ENCODE results near the gene CCDC83. TPM values are rescaled to one million over a fixed set of nuclear protein-coding genes. Genes with fewer than 3 reads are reported as not detected.

The CCDC83 gene
- total and polyA plus RNA-seq, 9 of the 15 experiments (the other 6 are each of a cell fraction or from before 2014, with no cell fraction given), result not detected

- TF ChIP-seq RFX5 (IDR thresholded peaks at IDR 0.05; ENCODE audit: low read depth, low read length), result 0 out of 2 replicates have a peak, but pooled peaks have one; percentile 37
- TF ChIP-seq NCOA4 (IDR thresholded peaks at IDR 0.05; ENCODE audit: partially characterized antibody), result no peak
- TF ChIP-seq FIP1L1 (IDR thresholded peaks at IDR 0.05; ENCODE audit: low read depth, low read length, poor library complexity, severe bottlenecking), result no peak
- no peak for TF ChIP-seq SRSF1 (IDR thresholded peaks at IDR 0.05; ENCODE audit: low read depth, low read length)
- no peak for TF ChIP-seq MEF2D (tag; conservative IDR thresholded peaks at IDR 0.05; ENCODE audit: low read depth)
- TF ChIP-seq C11orf30 (IDR thresholded peaks at IDR 0.05; ENCODE audit: low read depth), result peak; percentile 68
- TF ChIP-seq MAZ (CRISPR knock-in tag; conservative IDR thresholded peaks at IDR 0.05 in 1 of 2, IDR thresholded peaks at IDR 0.05 in 1 of 2), result no peak
- no peak for TF ChIP-seq ZNF197 (CRISPR knock-in tag; IDR thresholded peaks at IDR 0.05; ENCODE audit: low read depth)
- TF ChIP-seq DEAF1 (CRISPR knock-in tag; IDR thresholded peaks at IDR 0.05), result no peak
- TF ChIP-seq MBD1 (CRISPR knock-in tag; IDR thresholded peaks at IDR 0.05), result no peak
- TF ChIP-seq, protein P1, sequence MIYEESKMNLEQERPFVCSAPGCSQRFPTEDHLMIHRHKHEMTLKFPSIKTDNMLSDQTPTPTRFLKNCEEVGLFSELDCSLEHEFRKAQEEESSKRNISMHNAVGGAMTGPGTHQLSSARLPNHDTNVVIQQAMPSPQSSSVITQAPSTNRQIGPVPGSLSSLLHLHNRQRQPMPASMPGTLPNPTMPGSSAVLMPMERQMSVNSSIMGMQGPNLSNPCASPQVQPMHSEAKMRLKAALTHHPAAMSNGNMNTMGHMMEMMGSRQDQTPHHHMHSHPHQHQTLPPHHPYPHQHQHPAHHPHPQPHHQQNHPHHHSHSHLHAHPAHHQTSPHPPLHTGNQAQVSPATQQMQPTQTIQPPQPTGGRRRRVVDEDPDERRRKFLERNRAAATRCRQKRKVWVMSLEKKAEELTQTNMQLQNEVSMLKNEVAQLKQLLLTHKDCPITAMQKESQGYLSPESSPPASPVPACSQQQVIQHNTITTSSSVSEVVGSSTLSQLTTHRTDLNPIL (CRISPR knock-in tag; IDR thresholded peaks at IDR 0.05), result no peak
- TF ChIP-seq RAD21 (CRISPR knock-in tag; conservative IDR thresholded peaks at IDR 0.05 in 1 of 2, IDR thresholded peaks at IDR 0.05 in 1 of 2), result no peak
- TF ChIP-seq, protein P2, sequence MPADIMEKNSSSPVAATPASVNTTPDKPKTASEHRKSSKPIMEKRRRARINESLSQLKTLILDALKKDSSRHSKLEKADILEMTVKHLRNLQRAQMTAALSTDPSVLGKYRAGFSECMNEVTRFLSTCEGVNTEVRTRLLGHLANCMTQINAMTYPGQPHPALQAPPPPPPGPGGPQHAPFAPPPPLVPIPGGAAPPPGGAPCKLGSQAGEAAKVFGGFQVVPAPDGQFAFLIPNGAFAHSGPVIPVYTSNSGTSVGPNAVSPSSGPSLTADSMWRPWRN (IDR thresholded peaks at IDR 0.05; ENCODE audit: low read depth), result no peak
- TF ChIP-seq ZNF140 (CRISPR knock-in tag; IDR thresholded peaks at IDR 0.05), result no peak
- no peak for TF ChIP-seq ZNF511 (CRISPR knock-in tag; IDR thresholded peaks at IDR 0.05)
- no peak for TF ChIP-seq GABPA (tag; conservative IDR thresholded peaks at IDR 0.05; ENCODE audit: low read depth)
- peak; percentile 52; the same call in 1 of the 2 replicates for TF ChIP-seq MAFK (IDR thresholded peaks at IDR 0.05; ENCODE audit: low read length)
- no peak for TF ChIP-seq CEBPB (tag; IDR thresholded peaks at IDR 0.05)
- no peak for TF ChIP-seq POLR3G (IDR thresholded peaks at IDR 0.05; ENCODE audit: extremely low read depth, insufficient read length, insufficient replicate concordance)
- no peak for TF ChIP-seq LARP7 (IDR thresholded peaks at IDR 0.05)
- no peak for TF ChIP-seq GABPB2 (CRISPR knock-in tag; conservative IDR thresholded peaks at IDR 0.05)
Measured at GRCh38 chr11:85889676-85890579, 34.7 kb downstream of the CCDC83 start (continued).

All from K562 (cell line).